Melanocyte of skin (primary cell): ENCODE measurements around the gene KRT5. TPM values are rescaled to one million over a fixed set of nuclear protein-coding genes. Genes with fewer than 3 reads are reported as not detected.

ENCODE experiments used
- total RNA-seq, 2 donors: library from RNA; depleted of rRNA; stranded (reverse); fragments of >200 nt; gene quantifications; 2 replicates each; pipeline ENCODE4 v1.2.3, GENCODE V29; 2012

Gene KRT5
- under 1 TPM in 1 of 2 donors, not detected in 1; 0.69 TPM for total RNA-seq

DNA sequence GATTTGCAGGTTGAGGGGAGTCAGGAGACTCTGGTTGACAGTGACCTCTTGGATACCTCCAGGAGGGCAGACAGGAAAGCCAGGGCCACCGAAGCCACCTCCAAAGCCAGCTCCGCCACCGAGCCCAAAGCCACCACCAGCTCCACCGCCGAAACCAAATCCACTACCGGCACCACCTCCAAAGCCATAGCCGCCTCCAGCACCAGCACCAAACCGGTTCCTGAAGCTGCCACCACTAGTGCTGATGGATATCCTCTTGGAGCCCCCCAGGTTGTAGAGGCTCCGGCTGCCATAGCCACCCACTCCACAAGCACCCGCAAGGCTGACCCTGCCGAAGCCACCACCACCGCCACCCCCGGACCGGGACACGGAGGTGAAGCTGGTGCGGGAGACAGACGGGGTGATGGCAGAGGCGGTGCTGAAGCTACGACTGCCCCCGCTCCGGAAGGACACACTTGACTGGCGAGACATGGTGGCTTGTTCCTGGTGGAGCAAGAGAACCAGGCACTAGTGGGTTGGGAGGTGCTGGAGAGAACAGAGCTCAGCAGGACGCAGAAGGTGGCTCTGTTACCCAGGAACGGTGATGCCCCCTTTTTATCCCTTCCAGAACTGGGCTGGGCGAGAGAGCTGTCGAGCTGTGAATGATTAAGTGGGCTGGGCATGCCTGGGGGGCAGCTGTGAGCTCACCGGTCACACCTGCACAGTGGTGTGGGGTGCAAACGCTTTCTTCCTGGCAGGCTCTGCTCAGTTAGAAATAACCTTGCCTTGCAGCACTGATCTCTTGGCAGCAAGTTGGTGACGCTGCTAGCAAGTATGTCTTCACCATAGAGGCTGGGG is at the start of gene KRT5:
KRT5 (minus strand) TSS at position 569 of the 837 bp plus-strand sequence; CDS start at position 471, 98 bp downstream.

DNA sequence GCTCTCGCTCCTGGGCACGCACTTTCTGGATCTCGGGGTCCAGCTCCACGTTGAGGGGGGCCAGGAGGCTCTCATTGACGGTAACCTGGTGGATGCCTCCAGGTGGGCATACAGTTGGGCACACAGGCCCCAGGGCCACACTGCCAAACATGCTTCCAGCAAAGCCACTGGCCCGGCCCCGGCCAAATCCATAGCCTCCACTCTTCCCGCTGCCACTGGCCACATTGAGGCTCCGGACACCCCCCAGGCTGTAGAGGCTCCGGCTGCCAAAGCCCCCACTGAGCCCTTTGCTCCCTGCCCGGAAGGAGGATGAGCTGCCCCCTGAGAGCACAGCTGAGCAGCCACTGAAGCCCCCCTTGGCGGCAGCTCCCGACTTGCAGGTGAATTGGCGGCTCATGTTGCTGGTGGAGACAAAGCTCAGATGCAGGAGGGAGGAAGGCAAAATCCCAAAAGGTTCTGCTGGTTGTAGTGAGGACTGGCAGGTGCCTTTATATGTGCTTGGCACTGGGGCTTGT is 32.5 kb upstream of the KRT5 start, which contains the start of gene KRT71:
KRT71 (minus strand) TSS at position 465 of the 515 bp plus-strand sequence; CDS start at position 397, 68 bp downstream.

GRCh38 chr12:52493172-52493571 is 27.0 kb downstream of the KRT5 start, which contains the start of gene KRT6A:
KRT6A (minus strand) TSS chr12:52493257; CDS start chr12:52493188, 69 bp downstream.

GRCh38 chr12:52473768-52474167 is 46.4 kb downstream of the KRT5 start, which contains the start of gene KRT6C:
KRT6C (minus strand) TSS chr12:52473805; CDS start chr12:52473737, 68 bp downstream.

Other genes with a start within 250 kb of the KRT5 start
- not detected for gene KRT86, start 245.7 kb downstream of the KRT5 start, total RNA-seq
- gene KRT81, start 228.9 kb downstream of the KRT5 start, total RNA-seq, result not detected
- gene KRT83, start 199.0 kb downstream of the KRT5 start, total RNA-seq, result not detected
- gene KRT85, start 152.9 kb downstream of the KRT5 start, total RNA-seq, result not detected
- not detected for gene KRT84, start 134.7 kb downstream of the KRT5 start, total RNA-seq
- not detected for gene KRT82, start 114.1 kb downstream of the KRT5 start, total RNA-seq
- not detected for gene KRT75, start 86.0 kb downstream of the KRT5 start, total RNA-seq
- under 1 TPM in 1 of 2 donors, not detected in 1; 0.34 TPM for gene KRT6B, start 68.2 kb downstream of the KRT5 start, total RNA-seq
- gene KRT6C, start 46.6 kb downstream of the KRT5 start, total RNA-seq, result not detected
- gene KRT6A, start 27.1 kb downstream of the KRT5 start, total RNA-seq, result 1 to 10 TPM in 1 of 2 donors, not detected in 1; 1.0 TPM
- gene KRT71, start 32.8 kb upstream of the KRT5 start, total RNA-seq, result not detected
- gene KRT74, start 53.4 kb upstream of the KRT5 start, total RNA-seq, result not detected
- gene KRT72, start 81.1 kb upstream of the KRT5 start, total RNA-seq, result not detected
- gene KRT73, start 98.2 kb upstream of the KRT5 start, total RNA-seq, result not detected
- gene KRT2, start 131.8 kb upstream of the KRT5 start, total RNA-seq, result not detected
- gene KRT1, start 160.0 kb upstream of the KRT5 start, total RNA-seq, result not detected
- not detected for gene KRT77, start 183.1 kb upstream of the KRT5 start, total RNA-seq